ENCODE results near the gene IFNE. TPM values are rescaled to one million over a fixed set of nuclear protein-coding genes. Genes with fewer than 3 reads are reported as not detected.

The IFNE gene
- total RNA-seq, 1 experiment from 2014 or later: 0.33 TPM

- POLR2A ChIA-PET (ENCODE audit: unreplicated experiment): no interaction called here
- TF ChIP-seq EZH2 (IDR thresholded peaks at IDR 0.05; ENCODE audit: low read length, unreplicated experiment) (no peak), CTCF (conservative IDR thresholded peaks at IDR 0.05; ENCODE audit: low read depth, low read length) (peak; percentile 73)
- no peak for ATAC-seq
- Histone ChIP-seq H3K9me3 (ENCODE audit: low read length) (no peaks in the 10 kb centered on the region), H4K20me1 (ENCODE audit: low read length) (no peaks in the 10 kb centered on the region), H3K27me3 (ENCODE audit: low read length) (no peaks in the 10 kb centered on the region), H3K79me2 (ENCODE audit: low read length) (no peaks in the 10 kb centered on the region), H3K9me2 (replicated peaks; ENCODE audit: low read length) (no peaks in the 10 kb centered on the region), H3K27ac (ENCODE audit: low read length) (no peak overlapping the region), H2AFZ (ENCODE audit: low read length) (no peak overlapping the region), H3K4me1 (ENCODE audit: insufficient read depth, low read length) (no peaks in the 10 kb centered on the region), H3K4me2 (ENCODE audit: low read length) (no peak overlapping the region), H3K36me3 (ENCODE audit: low read depth, low read length) (no peaks in the 10 kb centered on the region), H3K4me3 (ENCODE audit: low read length) (no peak overlapping the region), H3K9ac (ENCODE audit: low read length) (no peak overlapping the region), H3F3A (ENCODE audit: low read length, unreplicated experiment) (no peaks in the 10 kb centered on the region)
- no TSS peak for BruUV-seq (replicated peaks)
- intact Hi-C loops (cut with micrococcal nuclease): loop anchor here (1.0 kb wide), 1 partner anchor 355 kb away; no protein-coding TSS in a partner anchor
- peak; percentile 83 for DNase-seq
- CTCF ChIA-PET: interaction anchor here (0.6 to 1.1 kb wide), 7 partner anchors 13 to 355 kb away, joined by 3 to 11 read pairs (median 4); no protein-coding TSS in a partner anchor
Observed at GRCh38 chr9:21434202-21435014, 47.7 kb downstream of the IFNE start.

DNA sequence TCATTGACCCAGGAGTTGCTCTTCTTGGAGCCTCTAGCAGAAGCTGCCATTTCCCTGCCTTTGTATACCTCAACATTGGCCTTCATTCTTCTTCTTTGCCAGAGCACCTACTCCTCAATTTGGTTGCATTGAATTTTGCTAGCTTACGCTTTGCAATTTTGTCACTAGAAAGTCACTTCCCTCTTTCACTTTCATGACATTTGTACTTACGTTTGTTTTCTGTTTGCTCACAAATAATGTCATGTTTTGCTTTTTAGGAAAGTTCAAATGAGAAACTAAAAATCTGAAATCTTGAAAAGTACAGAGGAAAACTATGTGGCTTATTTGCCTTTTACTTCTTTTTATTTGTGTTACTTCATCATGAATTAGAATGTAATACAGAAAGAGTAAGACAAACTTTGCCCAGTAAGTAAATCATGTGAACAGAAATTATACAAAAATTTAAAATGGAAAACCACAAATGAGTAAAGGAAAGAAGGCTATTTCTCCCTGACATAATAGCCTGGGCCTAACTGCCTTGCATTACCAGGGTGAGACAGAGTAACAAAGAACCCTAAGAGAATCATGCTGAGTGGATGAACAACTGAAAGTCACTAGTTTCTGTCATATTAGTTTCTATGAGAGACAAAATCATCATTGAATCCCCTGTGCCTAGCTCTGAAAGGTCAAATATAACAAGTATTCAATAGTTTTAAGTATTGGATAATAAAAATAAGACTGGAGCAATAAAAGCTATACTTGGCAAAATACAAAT is 49.3 kb downstream of the IFNE start:
- Histone ChIP-seq H3K9me3 (ENCODE audit: low read length) (no peaks in the 10 kb centered on the region), H3K4me1 (ENCODE audit: insufficient read depth, low read length) (no peaks in the 10 kb centered on the region), H3K36me3 (ENCODE audit: low read depth, low read length) (no peaks in the 10 kb centered on the region), H2AFZ (ENCODE audit: low read length) (no peak overlapping the region), H3K4me2 (ENCODE audit: low read length) (no peak overlapping the region), H4K20me1 (ENCODE audit: low read length) (no peaks in the 10 kb centered on the region), H3K9me2 (replicated peaks; ENCODE audit: low read length) (no peaks in the 10 kb centered on the region), H3K79me2 (ENCODE audit: low read length) (no peaks in the 10 kb centered on the region), H3K4me3 (ENCODE audit: low read length) (no peak overlapping the region), H3K9ac (ENCODE audit: low read length) (no peak overlapping the region), H3K27me3 (ENCODE audit: low read length) (no peaks in the 10 kb centered on the region), H3K27ac (ENCODE audit: low read length) (no peak overlapping the region), H3F3A (ENCODE audit: low read length, unreplicated experiment) (no peaks in the 10 kb centered on the region)
- no peak for DNase-seq
- ChIA-PET CTCF (interaction anchor here (0.6 kb wide), 1 partner anchor 15 kb away, joined by 3 read pairs; no protein-coding TSS in a partner anchor), POLR2A (ENCODE audit: unreplicated experiment) (no interaction called here)
- ATAC-seq: no peak
- TF ChIP-seq EZH2 (IDR thresholded peaks at IDR 0.05; ENCODE audit: low read length, unreplicated experiment) (no peak), CTCF (conservative IDR thresholded peaks at IDR 0.05; ENCODE audit: low read depth, low read length) (no peak), EZH2phosphoT487 (IDR thresholded peaks at IDR 0.05; ENCODE audit: borderline replicate concordance, low read length) (no peak)
- no TSS peak for BruUV-seq (replicated peaks)
- intact Hi-C loops (cut with micrococcal nuclease): no loop called here

Small RNA genes within 50 kb of the gene (microRNA-seq; reads per million reads assigned to microRNA genes)
- 2,488 reads per million, percentile 87 among the genes with 10 or more reads in this experiment for gene MIR31 (ENCODE audit: unreplicated experiment)

Other genes with a start within 250 kb of the IFNE start
- not detected in 2 replicates for gene IFNA14, start 242.3 kb downstream of the IFNE start, total RNA-seq (2014; rRNA removed)
- not detected in 2 replicates for gene IFNA5, start 177.0 kb downstream of the IFNE start, total RNA-seq (2014; rRNA removed)
- gene KLHL9, start 146.9 kb downstream of the IFNE start, total RNA-seq (2014; rRNA removed): 7.5 and 11.2 TPM in 2 replicates
- gene IFNA6, start 131.4 kb downstream of the IFNE start, total RNA-seq (2014; rRNA removed): not detected in 2 replicates
- gene IFNA13, start 114.3 kb downstream of the IFNE start, total RNA-seq (2014; rRNA removed): not detected in 2 replicates
- not detected in 2 replicates for gene IFNA2, start 96.9 kb downstream of the IFNE start, total RNA-seq (2014; rRNA removed)
- not detected in 2 replicates for gene IFNA8, start 73.2 kb downstream of the IFNE start, total RNA-seq (2014; rRNA removed)
- not detected in 2 replicates for gene IFNA1, start 41.9 kb downstream of the IFNE start, total RNA-seq (2014; rRNA removed)

Measured in PC-3 (cell line).